NCI-H2107 treated with DMSO at 0.1 percent for 48 hours (cell line): ENCODE results near the gene GYG2.
"Not testable (repeated sequence)": the region's sequence is repeated elsewhere in the genome, so short reads cannot be mapped to it uniquely, and the experiment has no call there.

Experiments used
- DNase-seq: peaks from one replicate; lab custom pipeline; 2025; ENCODE audit not compliant: unreplicated experiment; lab: John Stamatoyannopoulos, UW

GYG2 gene

GRCh38 chrX:2812161-2812907 lies 16.4 kb upstream of the GYG2 start:
- not testable (repeated sequence) for DNase-seq

- DNase-seq, result no peak
Observed at GRCh38 chrX:2817036-2817435, 11.7 kb upstream of the GYG2 start.

DNA sequence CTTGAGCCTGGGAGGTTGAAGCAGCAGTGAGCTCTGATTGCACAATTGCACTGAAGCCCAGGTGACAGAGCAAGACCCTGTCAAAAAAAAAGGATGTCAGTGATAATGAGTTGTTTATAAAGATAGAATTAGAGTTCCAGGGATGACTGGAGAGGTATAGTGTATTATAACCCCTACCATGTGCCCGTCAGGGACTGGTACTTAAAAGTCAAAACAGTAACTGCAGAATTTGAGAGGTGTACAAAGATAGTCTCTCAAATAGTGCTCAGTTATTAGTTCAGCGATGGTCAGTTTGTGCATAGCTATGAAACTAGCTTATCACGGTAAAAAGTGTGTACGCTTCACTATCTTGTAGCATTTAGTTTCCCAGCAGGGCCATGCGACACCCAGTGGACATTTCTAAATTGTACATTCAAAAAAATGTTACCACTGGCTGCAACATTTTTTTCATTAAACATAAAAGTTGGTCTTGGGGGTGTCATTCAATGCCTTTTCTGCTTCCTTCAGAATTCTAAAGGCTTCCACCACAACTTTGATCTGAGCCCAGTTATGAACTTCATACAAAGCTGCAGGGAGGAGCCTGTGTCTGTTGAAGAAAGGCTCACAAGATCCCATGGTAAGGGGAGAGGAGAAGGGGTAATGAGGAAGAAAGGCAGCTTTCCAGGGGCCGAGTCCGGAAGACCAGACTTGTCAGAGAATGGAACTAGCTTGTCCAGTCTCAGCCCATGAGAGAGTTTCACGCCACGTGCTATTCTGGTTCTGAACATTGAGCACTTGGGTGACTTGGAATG lies 9.2 kb upstream of the GYG2 start:
- DNase-seq, result no peak

DNA sequence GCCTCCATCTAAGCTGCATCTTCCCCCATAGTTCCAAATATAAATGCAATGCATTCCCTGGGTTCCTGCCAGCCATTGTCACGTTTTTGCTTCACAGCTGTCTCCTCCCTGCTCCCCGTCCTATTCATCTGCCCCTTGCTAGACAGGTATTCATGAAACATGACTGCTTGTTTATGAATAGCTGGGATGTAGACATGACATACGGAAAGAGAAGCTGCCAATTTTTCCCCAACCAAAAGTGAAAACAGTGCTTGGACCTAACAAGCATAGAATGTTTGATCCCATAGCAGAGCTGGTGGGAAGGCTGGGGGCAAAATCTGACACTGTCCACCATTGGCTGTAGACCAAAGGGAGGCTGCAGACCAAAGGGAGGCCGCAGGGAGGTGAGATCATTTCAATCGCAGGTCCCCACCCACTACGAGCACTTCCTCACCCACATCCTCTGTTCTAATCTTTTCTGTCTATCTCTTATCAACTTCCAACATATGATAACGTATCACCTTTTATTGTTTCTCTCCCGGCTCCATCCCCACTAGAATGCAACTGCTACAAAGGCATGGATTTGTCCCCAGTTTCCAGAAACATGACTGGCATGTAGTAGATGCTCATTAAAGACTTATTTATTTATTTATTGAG lies 8.5 kb upstream of the GYG2 start:
- DNase-seq, result no peak

- DNase-seq, result no peak
Observed at GRCh38 chrX:2823795-2824386, 4.8 kb upstream of the GYG2 start.

DNA sequence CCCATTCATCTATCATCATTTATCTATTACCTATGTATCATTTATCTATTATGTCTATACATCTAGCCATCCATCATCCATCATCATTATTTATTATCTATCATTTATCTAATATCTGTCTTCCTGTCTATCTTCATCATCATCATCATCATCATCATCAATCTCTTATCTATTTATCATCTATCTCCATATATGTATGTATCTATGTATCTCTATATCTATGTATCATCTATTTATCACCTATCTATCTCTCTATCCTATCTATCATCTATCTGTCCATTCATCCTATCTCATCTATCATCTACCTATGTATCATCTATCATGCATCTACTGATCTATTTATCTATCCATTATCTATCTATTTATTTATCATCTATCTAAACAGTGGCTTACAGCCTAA lies 3.8 kb upstream of the GYG2 start:
- DNase-seq, result no peak

DNA sequence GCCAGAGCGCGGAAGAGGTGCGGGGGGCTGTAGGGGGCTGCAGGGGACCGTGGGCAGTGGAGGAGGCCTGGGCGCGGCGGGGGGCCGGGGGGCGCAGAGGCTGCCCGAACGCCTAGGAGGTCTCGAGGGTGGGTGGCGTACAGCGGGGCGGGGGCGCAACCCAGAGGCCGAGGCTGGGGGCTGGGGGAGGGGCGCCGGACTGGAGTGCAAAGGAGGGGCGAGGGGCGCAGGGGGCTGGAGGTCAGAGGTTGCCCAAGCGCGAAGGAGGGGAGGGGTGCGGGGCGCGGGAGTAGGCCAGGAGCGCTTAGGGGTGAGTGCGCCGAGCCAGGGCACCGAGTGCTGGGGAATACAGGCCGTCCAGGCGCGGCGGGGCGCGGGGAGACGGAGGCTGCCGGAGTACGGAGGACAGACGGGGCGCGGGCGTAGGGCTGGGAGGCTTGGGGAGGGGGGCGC lies 255 bp downstream of the GYG2 start:
- DNase-seq, result no peak

DNA sequence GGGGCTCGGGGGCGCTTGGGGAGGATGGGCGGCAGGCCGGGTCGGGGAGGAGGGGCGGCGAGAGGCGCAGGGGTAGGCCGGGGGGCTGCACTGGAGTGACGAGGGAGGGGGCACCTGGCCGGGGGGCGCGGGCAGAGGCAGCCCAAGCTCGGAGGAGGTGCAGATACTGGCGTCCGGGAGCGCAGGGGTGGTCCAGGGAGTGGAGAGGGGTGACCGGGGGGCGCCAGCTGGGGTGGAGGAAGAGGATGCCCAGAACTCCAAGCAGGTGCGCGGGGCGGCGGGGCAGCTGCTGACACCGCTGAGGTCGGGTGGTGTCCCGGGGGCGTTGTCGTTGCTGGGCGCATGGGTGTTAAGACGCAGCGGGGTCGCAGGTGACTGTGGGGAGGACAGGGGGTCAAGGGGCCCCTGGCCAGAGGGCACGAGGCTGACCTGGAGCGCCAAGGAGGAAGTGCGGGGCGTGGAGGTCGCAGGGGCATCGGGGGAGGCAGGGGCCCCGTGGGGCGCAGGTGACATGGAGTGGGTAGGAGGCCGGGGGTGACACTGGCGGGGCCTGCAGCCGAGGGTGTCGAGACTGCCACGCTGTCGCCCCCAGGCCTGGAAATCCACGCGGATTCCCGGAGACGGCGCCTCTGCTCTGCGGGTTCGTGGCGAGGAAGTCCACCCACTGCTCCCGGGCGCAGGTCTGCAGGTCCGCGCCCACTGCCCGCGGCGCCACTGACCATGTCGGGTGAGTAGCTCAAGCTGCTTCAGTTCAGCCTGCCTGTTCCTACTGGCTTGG lies 928 bp downstream of the GYG2 start:
- DNase-seq, result no peak

DNA sequence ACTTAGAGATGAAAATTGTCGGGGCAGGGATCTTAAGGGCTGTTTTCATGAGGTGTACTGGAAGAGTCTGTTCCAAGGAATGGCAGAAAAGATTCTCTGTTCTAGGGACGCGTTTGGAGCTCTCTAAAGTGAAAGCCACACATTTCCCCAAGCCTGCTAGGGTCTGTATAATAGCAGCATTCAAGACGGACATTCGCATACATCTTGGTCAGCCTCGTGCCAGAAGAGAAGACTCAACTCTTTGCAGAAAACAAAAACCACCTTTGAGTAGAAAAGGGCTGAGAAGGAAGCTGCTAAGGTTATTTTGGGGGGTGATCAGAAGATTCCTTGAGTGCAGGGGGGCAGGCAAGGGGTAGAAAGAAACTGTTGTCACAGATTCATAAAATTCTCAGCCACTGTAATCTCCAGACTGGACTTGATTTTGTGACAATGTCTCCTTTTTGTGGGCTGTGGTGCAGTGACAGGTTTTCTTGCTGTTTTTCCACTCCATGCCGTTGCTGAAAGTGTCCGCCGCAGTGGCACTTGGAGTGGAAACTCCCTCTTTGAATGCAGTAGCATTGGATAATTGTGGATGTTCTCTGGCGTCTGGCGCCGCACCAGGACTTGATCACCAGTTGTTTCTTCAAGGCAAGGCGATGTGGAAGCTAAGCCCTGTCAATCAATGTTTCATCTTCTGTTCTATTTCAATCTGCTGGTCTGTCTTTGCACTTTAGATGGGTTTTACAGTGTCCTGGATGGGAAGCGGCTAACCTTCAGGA lies 2.9 kb downstream of the GYG2 start:
- DNase-seq, result no peak

GRCh38 chrX:2837961-2838360 lies 9.2 kb downstream of the GYG2 start:
- DNase-seq, result no peak

- no peak for DNase-seq
Observed at GRCh38 chrX:2840961-2841360, 12.2 kb downstream of the GYG2 start.

GRCh38 chrX:2841537-2841936 lies 12.8 kb downstream of the GYG2 start:
- DNase-seq, result no peak

DNA sequence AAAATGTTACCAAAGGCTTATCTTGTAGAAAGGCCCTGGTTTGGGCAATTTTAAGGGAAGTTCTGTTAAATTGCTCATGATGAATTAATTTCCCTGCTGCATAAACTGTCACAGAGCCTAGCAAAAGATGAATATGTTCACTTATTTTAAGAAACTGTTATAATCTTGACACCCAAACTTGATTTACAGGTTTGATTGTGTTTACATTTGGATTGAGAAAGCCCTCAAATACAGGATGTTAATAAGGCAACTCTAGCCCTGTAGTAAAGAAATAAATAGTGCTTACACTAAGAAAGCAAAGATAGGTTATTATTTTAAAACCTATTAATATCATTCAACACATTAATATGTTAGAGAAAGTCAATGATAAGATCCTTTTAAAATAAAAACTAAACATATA lies 18.3 kb downstream of the GYG2 start:
- no peak for DNase-seq

DNA sequence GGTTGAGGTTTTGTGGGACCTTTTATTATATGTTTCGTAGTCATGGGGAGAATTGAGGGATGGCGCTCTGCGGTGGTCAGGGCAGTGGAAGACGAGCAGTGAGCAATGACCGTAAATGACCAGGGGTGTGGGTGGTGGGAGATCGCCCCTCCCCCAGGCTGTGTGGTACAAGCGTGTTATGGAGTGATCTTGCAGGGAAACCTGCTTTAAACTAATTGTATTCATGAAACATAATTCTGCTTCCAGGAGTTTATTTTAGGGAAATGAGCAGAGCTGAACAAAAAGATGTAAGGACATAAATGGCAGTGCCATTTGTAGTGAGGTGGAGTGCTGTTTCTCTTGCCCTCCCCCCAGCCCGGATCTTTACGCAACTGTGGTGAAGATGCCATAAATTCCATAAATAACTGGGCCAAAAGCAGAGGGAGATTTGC lies 20.2 kb downstream of the GYG2 start:
- DNase-seq, result no peak

GRCh38 chrX:2854918-2855317 lies 26.2 kb downstream of the GYG2 start:
- no peak for DNase-seq

DNA sequence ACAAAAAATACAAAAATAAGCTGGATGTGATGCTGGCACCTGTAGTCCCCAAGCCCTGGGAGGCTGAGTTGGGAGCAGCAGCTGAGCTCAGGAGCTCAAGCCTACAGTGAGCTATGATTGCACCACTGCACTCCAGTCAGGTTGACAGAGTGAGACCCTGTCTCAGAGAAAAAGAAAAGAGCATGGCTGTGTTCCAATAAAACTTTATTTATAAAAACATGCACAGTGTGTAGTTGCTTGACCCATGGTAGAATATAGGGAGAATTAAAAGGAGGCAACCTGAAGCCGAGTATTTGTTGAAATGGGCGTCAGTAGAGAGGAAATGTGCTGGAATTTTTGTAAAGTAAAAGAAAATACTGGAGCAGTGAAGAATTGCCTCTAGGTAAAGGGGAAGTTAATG lies 27.0 kb downstream of the GYG2 start:
- DNase-seq, result no peak

DNA sequence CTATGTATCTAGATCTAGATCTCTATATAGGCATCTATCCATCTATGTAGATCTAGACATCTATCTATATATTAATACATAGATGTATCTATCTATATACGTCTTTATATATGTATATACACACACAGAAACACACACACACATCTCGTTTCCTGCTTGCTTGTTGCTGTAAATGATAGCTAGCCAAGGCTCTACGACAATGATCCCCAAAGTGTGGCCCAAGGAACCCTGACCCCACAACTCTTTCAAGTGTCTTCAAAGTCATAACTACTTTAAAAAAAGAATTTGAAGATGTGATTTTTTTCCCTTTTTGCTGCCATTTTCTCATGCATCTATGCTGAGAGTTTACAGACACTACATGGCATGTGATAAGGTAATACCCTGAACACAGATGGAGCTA lies 28.8 kb downstream of the GYG2 start:
- no peak for DNase-seq

DNA sequence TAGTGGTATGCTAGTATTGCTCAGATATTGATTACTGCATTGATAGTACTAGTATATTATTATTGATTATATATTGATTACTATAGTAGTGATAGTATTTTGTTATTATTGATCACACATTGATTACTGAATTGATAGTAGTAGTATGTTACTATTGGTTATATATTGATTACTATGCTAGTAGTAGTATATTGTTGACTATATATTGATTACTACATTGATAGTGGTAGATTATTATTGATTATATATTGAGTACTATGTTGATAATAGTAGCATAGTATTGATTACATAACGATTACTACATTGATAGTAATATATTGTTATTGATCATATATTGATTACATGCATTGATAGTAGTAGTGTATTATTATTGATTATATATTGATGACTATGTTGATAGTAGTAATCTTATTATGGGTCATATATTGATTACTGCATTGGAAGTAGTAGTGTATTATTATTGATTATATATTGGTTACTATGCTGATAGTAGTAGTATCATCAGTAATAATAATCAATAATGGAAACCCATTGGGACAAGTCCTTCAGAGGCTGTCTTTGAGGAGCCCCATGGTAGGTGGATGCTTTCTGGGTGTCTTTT lies 30.6 kb downstream of the GYG2 start:
- no peak for DNase-seq

GRCh38 chrX:2862404-2862803 lies 33.7 kb downstream of the GYG2 start:
- DNase-seq, result no peak

GRCh38 chrX:2863646-2864045 lies 34.9 kb downstream of the GYG2 start:
- no peak for DNase-seq
